Heart left ventricle (tissue), 13 donors: ENCODE results near the gene PCCA.

ENCODE experiments used
- CTCF ChIP-seq, 12 donors: fragments of 200-600 bp; sonication (generic) in 4 of 12; IDR thresholded peaks; one replicate each; pipeline versions ENCODE4 v1.5.0 to v1.8.0; 2018 to 2022; ENCODE audit warnings: antibody characterized with exemption in 12 of 12, mild to moderate bottlenecking in 5 of 12
- POLR2A ChIP-seq, 2 donors: fragments of 450-650 bp; IDR thresholded peaks; one replicate each; pipeline ENCODE4 v1.6.1; 2017; ENCODE audit warnings: antibody characterized with exemption in 2 of 2, mild to moderate bottlenecking in 2 of 2, moderate library complexity in 2 of 2
- donor health status: ischemic (EF 13 %, LVEDD 7.1; RV severe dilation, severe dysfunction).
- donor health status: DM: no; HTN: yes; CAD: no.
- donor health status: DM: no; HTN: no; CAD: no.
- donor health status: ischemic (EF 25% LVEDD 6.9; RV normal size, moderate dysfunction).
- donor health status: ischemic (EF 25% LVEDD 5.7; RV mildly dilated, moderate dysfunction).
- donor health status: ischemic (EF 35%, LVEDD 5.7; RV mildly dilated, moderate dysfunction).
- donor health status: nonischemic (EF 11% LVEDD 7.7; RV severe dilation, severe dysfunction).
- donor health status: DM: yes; HTN: yes; CAD: no.
- donor health status: PGD.
- donor health status: ischemic (EF 29% LVEDD 5.4; RV normal size, mild dysfunction).
- donor health status: nonischemic (EF 23%, LVEDD 6.1; RV moderate dilation, normal function).

GRCh38 chr13:100245104-100245503 is 156.2 kb downstream of the PCCA start:
- no peak for TF ChIP-seq CTCF (IDR thresholded peaks at IDR 0.05)
- TF ChIP-seq POLR2A (IDR thresholded peaks at IDR 0.05) = no peak
